Body of pancreas (tissue), 4 donors: Measurements from ENCODE around the gene MKX.

Experiments used
- POLR2A ChIP-seq, 3 donors: fragments of 450-650 bp; IDR thresholded peaks; one replicate each; pipeline ENCODE4 v1.6.1; 2016; ENCODE audit warnings: antibody characterized with exemption in 3 of 3, mild to moderate bottlenecking in 2 of 3
- TF ChIP-seq, protein P1 (sequence below), 7 experiments: fragments of 450-650 bp in 4 of 7; fragments of 200-600 bp in 3 of 7; sonication (generic) in 3 of 7; IDR thresholded peaks; one replicate each; pipeline ENCODE4 v1.5.1; 2016 to 2019; ENCODE audit warnings: antibody characterized with exemption in 7 of 7

DNA sequence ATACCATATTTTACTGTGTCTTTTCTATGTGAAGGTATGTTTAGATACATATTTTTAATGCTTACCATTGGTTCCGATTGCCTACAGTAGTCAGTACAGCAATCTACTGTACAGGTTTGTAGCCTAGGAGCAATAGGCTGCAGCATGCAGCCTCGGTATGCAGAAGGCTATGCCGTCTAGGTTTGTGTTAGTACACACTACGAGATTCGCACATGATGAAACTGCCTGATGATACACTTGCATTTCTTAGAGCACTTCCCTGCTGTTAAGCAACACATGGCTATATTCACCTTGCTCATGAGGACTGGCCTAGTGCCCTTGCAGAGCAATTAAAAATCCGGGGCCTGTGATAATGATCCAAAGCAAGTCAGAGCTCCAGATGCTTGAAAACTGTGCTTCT lies 62.4 kb downstream of the MKX start:
- TF ChIP-seq POLR2A (IDR thresholded peaks at IDR 0.05) = no peak
- TF ChIP-seq, protein P1, sequence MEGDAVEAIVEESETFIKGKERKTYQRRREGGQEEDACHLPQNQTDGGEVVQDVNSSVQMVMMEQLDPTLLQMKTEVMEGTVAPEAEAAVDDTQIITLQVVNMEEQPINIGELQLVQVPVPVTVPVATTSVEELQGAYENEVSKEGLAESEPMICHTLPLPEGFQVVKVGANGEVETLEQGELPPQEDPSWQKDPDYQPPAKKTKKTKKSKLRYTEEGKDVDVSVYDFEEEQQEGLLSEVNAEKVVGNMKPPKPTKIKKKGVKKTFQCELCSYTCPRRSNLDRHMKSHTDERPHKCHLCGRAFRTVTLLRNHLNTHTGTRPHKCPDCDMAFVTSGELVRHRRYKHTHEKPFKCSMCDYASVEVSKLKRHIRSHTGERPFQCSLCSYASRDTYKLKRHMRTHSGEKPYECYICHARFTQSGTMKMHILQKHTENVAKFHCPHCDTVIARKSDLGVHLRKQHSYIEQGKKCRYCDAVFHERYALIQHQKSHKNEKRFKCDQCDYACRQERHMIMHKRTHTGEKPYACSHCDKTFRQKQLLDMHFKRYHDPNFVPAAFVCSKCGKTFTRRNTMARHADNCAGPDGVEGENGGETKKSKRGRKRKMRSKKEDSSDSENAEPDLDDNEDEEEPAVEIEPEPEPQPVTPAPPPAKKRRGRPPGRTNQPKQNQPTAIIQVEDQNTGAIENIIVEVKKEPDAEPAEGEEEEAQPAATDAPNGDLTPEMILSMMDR (IDR thresholded peaks at IDR 0.05) = no peak
